ENCODE measurements around the gene OR52E6. TPM values are rescaled to one million over a fixed set of nuclear protein-coding genes. Genes with fewer than 3 reads are reported as not detected.

OR52E6 gene
- total RNA-seq, 3 donors from 2014 or later = not detected

DNA sequence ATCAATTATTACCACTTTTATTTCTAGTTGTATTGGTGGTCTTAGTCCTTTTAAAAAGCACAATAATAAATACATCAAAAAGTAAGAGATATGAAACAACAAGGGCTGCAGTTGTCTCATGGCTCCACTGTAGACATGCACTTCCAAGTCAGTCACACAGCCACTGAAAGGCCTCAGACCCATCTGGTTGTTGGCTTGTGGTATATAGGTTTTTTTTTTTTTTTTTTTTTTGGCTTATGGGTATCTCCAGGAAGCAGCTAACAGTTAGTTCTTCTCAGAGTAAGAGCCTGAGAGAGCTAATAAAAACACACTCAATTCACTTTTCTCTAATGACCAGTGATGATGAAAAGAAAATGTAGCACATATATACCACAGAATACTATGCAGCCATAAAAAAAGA lies 6.0 kb upstream of the OR52E6 start:
- Histone ChIP-seq H3K4me1 (no peaks in the 10 kb centered on the region), H3K9me3 (peaks cover 0 to 6% of the 10 kb centered on the region in 2 donors), H3K4me3 (no peak overlapping the region), H3K27me3 (no peaks in the 10 kb centered on the region), H3K27ac (no peak overlapping the region), H3K36me3 (no peaks in the 10 kb centered on the region)
- intact Hi-C loops (cut with DNase I; ENCODE audit: low total_unique reads) = no loop called here
- TF ChIP-seq CTCF (IDR thresholded peaks at IDR 0.05) (no peak), POLR2A (IDR thresholded peaks at IDR 0.05) (no peak), POLR2AphosphoS5 (IDR thresholded peaks at IDR 0.05) (no peak)
- DNase-seq (ENCODE audit: low spot score in 2 of 2) = no peak

DNA sequence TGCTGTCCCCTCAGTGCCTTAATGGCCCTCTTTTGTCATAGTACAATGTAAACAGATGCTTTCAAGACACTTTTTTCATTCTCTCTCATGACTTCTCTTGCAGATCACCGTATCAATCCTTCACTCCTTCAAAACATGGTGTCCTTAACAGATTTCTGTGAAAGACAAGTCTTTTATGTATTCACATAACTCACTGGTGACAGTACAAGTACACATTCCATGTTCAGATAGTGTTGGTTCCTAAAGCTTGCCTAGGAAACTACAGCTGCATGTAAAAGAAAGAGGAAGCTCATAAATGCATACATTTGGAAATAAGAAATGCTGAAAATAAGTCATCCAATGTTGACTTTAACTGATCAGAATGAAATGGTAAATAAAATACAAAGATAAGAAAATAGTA lies 5.0 kb upstream of the OR52E6 start:
- H3K27ac ChIP-seq = no peak overlapping the region
- no peak overlapping the region for H3K4me3 ChIP-seq
- no peaks in the 10 kb centered on the region for H3K36me3 ChIP-seq
- intact Hi-C loops (cut with DNase I; ENCODE audit: low total_unique reads) = no loop called here
- H3K4me1 ChIP-seq = no peaks in the 10 kb centered on the region
- TF ChIP-seq CTCF (IDR thresholded peaks at IDR 0.05) = no peak
- TF ChIP-seq POLR2AphosphoS5 (IDR thresholded peaks at IDR 0.05) = no peak
- no peak for TF ChIP-seq POLR2A (IDR thresholded peaks at IDR 0.05)
- DNase-seq (ENCODE audit: low spot score in 2 of 2) = no peak
- no peaks in the 10 kb centered on the region for H3K27me3 ChIP-seq
- H3K9me3 ChIP-seq = peaks cover 0 to 4% of the 10 kb centered on the region in 2 donors

GRCh38 chr11:5837695-5838094 lies 4.0 kb downstream of the OR52E6 start:
- Histone ChIP-seq H3K9me3 (no peaks in the 10 kb centered on the region), H3K27me3 (no peaks in the 10 kb centered on the region), H3K36me3 (no peaks in the 10 kb centered on the region), H3K4me3 (no peak overlapping the region), H3K27ac (no peak overlapping the region), H3K4me1 (no peaks in the 10 kb centered on the region)
- DNase-seq (ENCODE audit: low spot score in 2 of 2) = no peak
- intact Hi-C loops (cut with DNase I; ENCODE audit: low total_unique reads) = loop anchor here (10.0 kb wide), 1 partner anchor 1527 kb away; no protein-coding TSS in a partner anchor
- no peak for TF ChIP-seq POLR2AphosphoS5 (IDR thresholded peaks at IDR 0.05)
- TF ChIP-seq CTCF (IDR thresholded peaks at IDR 0.05) = no peak
- no peak for TF ChIP-seq POLR2A (IDR thresholded peaks at IDR 0.05)

GRCh38 chr11:5833446-5833845 lies 8.3 kb downstream of the OR52E6 start:
- intact Hi-C loops (cut with DNase I; ENCODE audit: low total_unique reads) = loop anchor here (5.0 to 10.0 kb wide), 2 partner anchors 419 to 1531 kb away; no protein-coding TSS in a partner anchor
- no peak for DNase-seq (ENCODE audit: low spot score in 2 of 2)
- no peaks in the 10 kb centered on the region for H3K27me3 ChIP-seq
- no peak for TF ChIP-seq POLR2AphosphoS5 (IDR thresholded peaks at IDR 0.05)
- TF ChIP-seq CTCF (IDR thresholded peaks at IDR 0.05) = no peak
- no peak for TF ChIP-seq POLR2A (IDR thresholded peaks at IDR 0.05)
- no peaks in the 10 kb centered on the region for H3K36me3 ChIP-seq
- no peak overlapping the region for H3K4me3 ChIP-seq
- H3K4me1 ChIP-seq = no peaks in the 10 kb centered on the region
- no peaks in the 10 kb centered on the region for H3K9me3 ChIP-seq
- H3K27ac ChIP-seq = no peak overlapping the region

GRCh38 chr11:5831196-5831829 lies 10.4 kb downstream of the OR52E6 start:
- H3K9me3 ChIP-seq = no peaks in the 10 kb centered on the region
- H3K36me3 ChIP-seq = no peaks in the 10 kb centered on the region
- DNase-seq (ENCODE audit: low spot score in 2 of 2) = no peak
- no peak overlapping the region for H3K4me3 ChIP-seq
- H3K4me1 ChIP-seq = no peaks in the 10 kb centered on the region
- TF ChIP-seq POLR2AphosphoS5 (IDR thresholded peaks at IDR 0.05) = no peak
- H3K27ac ChIP-seq = no peak overlapping the region
- intact Hi-C loops (cut with DNase I; ENCODE audit: low total_unique reads) = loop anchor here (5.0 to 10.0 kb wide), 2 partner anchors 421 to 1533 kb away; no protein-coding TSS in a partner anchor
- H3K27me3 ChIP-seq = no peaks in the 10 kb centered on the region
